ENCODE measurements around the gene PSMD6. TPM values are rescaled to one million over a fixed set of nuclear protein-coding genes. Genes with fewer than 3 reads are reported as not detected.
A peak's percentile ranks its signal among the peaks of the same experiment; 100 is the strongest.

The PSMD6 gene
- total RNA-seq, 4 donors from 2014 or later, result 47.4 to 64.5 (median 58.9) TPM

DNA sequence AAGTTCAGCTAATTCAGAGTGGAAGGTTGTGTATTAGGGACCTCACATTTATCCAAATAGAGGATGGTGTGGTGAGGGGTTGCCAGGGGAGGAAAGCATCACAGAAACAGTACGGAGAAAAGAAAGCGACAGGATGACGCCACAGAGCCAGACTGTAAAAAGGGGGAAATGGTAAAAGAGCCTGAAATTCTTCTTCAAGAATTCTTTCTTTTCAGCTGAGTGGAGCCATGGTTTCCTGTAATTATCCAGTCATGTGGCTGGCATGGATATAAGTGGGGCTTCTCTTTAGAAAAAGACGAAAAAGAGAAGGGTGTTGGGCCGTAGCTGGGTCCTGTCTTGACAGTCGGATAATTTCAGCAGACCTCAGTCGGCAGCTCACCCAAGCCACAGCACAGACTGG lies 24.5 kb upstream of the PSMD6 start:
- H3K9me3 ChIP-seq, result no peaks in the 10 kb centered on the region
- H3K27ac ChIP-seq, result peak overlapping the region in 3 of 4 donors; percentile 6 to 69 (median 45)
- H3K4me1 ChIP-seq, result peaks cover 0 to 9% (median 4%) of the 10 kb centered on the region in 4 donors
- H3K27me3 ChIP-seq, result no peaks in the 10 kb centered on the region
- WGBS, 2 donors, result 62 to 65% methylated on average over 7 of the region's 7 CpGs
- TF ChIP-seq, protein P1, sequence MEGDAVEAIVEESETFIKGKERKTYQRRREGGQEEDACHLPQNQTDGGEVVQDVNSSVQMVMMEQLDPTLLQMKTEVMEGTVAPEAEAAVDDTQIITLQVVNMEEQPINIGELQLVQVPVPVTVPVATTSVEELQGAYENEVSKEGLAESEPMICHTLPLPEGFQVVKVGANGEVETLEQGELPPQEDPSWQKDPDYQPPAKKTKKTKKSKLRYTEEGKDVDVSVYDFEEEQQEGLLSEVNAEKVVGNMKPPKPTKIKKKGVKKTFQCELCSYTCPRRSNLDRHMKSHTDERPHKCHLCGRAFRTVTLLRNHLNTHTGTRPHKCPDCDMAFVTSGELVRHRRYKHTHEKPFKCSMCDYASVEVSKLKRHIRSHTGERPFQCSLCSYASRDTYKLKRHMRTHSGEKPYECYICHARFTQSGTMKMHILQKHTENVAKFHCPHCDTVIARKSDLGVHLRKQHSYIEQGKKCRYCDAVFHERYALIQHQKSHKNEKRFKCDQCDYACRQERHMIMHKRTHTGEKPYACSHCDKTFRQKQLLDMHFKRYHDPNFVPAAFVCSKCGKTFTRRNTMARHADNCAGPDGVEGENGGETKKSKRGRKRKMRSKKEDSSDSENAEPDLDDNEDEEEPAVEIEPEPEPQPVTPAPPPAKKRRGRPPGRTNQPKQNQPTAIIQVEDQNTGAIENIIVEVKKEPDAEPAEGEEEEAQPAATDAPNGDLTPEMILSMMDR (IDR thresholded peaks at IDR 0.05), result no peak
- TF ChIP-seq EP300 (IDR thresholded peaks at IDR 0.05), result no peak
- no peak for TF ChIP-seq POLR2A (IDR thresholded peaks at IDR 0.05)
- H3K4me3 ChIP-seq, result no peak overlapping the region
- no peak for DNase-seq (ENCODE audit: low spot score in 2 of 2)
- H3K36me3 ChIP-seq, result no peaks in the 10 kb centered on the region

DNA sequence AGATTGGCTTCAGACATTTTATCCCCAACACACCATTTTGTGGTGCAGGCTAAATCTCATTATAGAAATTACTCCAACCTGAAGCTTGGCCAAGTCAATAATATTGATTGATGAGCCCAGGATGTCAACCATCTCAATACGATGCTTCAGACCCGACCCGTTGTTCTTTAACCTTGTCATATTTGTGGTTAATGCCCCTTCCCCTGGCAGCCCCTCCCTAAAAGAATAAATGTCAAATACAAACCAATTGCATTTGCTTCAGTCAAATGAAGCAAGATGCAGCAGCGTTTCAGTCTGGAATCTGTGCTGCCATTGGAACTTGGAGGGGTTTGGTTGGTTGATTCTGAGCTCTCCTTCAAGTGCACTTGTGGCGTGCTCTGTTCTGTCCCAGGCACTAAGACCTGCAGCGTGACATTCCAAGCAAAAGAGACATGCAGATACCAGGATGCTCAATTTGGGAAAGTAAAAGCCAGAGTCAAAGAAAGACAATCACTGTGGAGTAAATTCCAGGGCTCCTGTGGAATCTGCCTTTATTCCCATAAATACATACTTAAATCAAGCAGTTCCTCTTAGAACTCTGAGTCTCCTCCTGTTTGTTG lies 23.8 kb upstream of the PSMD6 start:
- no peaks in the 10 kb centered on the region for H3K36me3 ChIP-seq
- no peak overlapping the region for H3K4me3 ChIP-seq
- H3K27ac ChIP-seq, result no peak overlapping the region
- TF ChIP-seq POLR2A (IDR thresholded peaks at IDR 0.05) (no peak), EP300 (IDR thresholded peaks at IDR 0.05) (no peak)
- TF ChIP-seq, protein P1 (IDR thresholded peaks at IDR 0.05), result no peak
- peaks cover 0 to 9% (median 4%) of the 10 kb centered on the region in 4 donors for H3K4me1 ChIP-seq
- DNase-seq (ENCODE audit: low spot score in 2 of 2), result no peak
- H3K9me3 ChIP-seq, result no peaks in the 10 kb centered on the region
- no peaks in the 10 kb centered on the region for H3K27me3 ChIP-seq
- WGBS, 2 donors, result 61 to 66% methylated on average over 6 of the region's 6 CpGs

DNA sequence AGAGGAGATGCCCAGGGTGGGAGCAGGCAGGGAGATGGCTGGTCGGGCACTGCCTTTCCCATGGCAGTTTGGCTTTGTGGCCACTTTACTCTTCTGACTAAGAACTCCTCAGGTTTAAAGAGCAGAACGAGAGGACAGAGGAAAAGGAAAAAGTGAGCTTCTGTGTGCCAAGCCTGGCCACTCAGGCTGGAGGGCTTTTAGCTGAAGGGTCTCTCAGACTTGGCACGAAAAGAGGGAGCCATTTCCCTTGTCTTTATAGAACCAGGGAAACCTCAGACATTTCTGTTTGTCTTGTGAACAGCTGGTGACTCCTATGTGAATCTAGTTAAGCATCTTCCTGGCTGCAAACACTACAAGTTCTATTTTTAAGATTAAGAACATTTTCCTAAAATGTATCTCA lies 23.3 kb upstream of the PSMD6 start:
- no peak for TF ChIP-seq EP300 (IDR thresholded peaks at IDR 0.05)
- no peak for TF ChIP-seq POLR2A (IDR thresholded peaks at IDR 0.05)
- TF ChIP-seq, protein P1 (IDR thresholded peaks at IDR 0.05), result no peak
- DNase-seq (ENCODE audit: low spot score in 2 of 2), result no peak
- WGBS, 2 donors, result 85 to 95% methylated on average over 3 of the region's 3 CpGs
- Histone ChIP-seq H3K27ac (no peak overlapping the region), H3K27me3 (no peaks in the 10 kb centered on the region), H3K4me1 (peaks cover 0 to 9% (median 4%) of the 10 kb centered on the region in 4 donors), H3K36me3 (no peaks in the 10 kb centered on the region), H3K4me3 (no peak overlapping the region), H3K9me3 (no peaks in the 10 kb centered on the region)

DNA sequence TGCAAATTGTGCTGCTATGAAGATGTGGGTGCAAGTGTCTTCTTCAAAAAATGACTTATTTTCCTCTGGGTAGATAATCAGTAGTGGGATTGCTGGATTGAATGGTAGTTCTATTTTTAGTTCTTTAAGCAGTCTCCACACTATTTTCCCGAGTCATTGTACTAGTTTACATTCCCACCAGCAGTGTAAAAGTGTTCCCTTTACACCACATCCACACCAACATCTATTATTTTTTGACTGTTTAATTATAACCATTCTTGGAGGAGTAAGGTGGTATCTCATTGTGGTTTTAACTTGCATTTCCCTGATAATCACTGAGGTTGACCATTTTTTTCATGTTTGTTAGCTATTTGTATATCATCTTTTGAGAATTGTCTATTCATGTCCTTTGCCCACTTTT lies 19.7 kb upstream of the PSMD6 start:
- no peak for DNase-seq (ENCODE audit: low spot score in 2 of 2)
- H3K27ac ChIP-seq, result no peak overlapping the region
- H3K27me3 ChIP-seq, result no peaks in the 10 kb centered on the region
- H3K4me3 ChIP-seq, result no peak overlapping the region
- H3K9me3 ChIP-seq, result no peaks in the 10 kb centered on the region
- H3K36me3 ChIP-seq, result no peaks in the 10 kb centered on the region
- TF ChIP-seq POLR2A (IDR thresholded peaks at IDR 0.05) (no peak), EP300 (IDR thresholded peaks at IDR 0.05) (no peak)
- TF ChIP-seq, protein P1 (IDR thresholded peaks at IDR 0.05), result no peak
- 61 to 65% methylated on average over 1 of the region's 1 CpG for WGBS, 2 donors
- H3K4me1 ChIP-seq, result peaks cover 0 to 4% (median 1%) of the 10 kb centered on the region in 4 donors

DNA sequence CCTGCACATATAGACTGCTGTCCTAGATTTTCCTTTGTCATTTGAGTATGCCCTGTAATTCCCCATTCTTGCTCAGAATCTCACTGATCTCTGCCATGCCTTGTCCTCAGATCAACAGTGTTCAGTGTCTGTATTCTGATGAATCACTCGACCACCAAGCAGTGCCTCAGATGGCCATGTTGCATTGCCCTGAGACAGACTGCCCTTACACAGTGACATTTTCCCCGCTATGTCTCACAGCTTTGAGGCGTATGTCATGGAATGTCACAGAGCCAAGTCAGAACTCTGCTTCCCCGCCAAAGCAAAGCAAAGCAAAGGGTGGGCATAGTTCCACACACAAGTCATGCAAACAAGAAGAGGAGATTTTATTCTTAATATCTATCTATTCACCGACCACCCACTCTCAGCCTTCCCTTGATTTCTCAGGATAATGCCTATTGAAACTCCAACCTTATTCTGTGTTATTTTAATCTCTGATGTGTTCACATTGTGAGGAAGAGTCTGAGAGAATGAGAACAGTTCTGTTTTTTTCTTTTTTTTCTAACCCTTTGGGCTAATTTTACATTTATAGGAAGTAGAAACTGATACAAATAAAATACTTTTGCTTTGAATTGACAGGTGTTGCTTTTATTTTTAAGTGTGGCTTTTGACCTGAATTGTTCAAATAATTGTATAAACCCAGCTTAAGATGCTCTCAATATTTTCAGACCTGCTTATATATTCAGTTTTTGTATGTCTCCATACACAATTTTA lies 16.9 kb upstream of the PSMD6 start:
- WGBS, 2 donors, result 29 to 35% methylated on average over 5 of the region's 5 CpGs
- Histone ChIP-seq H3K27me3 (no peaks in the 10 kb centered on the region), H3K27ac (peak overlapping the region in 2 of 4 donors; percentile 58 to 62), H3K9me3 (no peaks in the 10 kb centered on the region), H3K4me1 (peaks cover 0 to 2% (median 0%) of the 10 kb centered on the region in 4 donors), H3K36me3 (no peaks in the 10 kb centered on the region), H3K4me3 (no peak overlapping the region)
- no peak for TF ChIP-seq EP300 (IDR thresholded peaks at IDR 0.05)
- TF ChIP-seq, protein P1 (IDR thresholded peaks at IDR 0.05), result no peak
- TF ChIP-seq POLR2A (IDR thresholded peaks at IDR 0.05), result no peak
- no peak for DNase-seq (ENCODE audit: low spot score in 2 of 2)
